Astrocyte (in vitro differentiated cells and primary cell): ENCODE measurements around the gene SRCIN1.

ENCODE experiments used
- EZH2 ChIP-seq: IDR thresholded peaks from 2 replicates; pipeline ENCODE4 v1.6.1; 2012; ENCODE audit warnings: mild to moderate bottlenecking, low read length, inconsistent platforms; ENCODE audit not compliant: insufficient read depth
- TF ChIP-seq, protein P1 (sequence below): IDR thresholded peaks from 2 replicates; pipeline ENCODE4 v1.5.1; 2011; ENCODE audit warnings: low read depth, mild to moderate bottlenecking, inconsistent platforms, low read length, moderate library complexity; ENCODE audit not compliant: insufficient read depth

DNA sequence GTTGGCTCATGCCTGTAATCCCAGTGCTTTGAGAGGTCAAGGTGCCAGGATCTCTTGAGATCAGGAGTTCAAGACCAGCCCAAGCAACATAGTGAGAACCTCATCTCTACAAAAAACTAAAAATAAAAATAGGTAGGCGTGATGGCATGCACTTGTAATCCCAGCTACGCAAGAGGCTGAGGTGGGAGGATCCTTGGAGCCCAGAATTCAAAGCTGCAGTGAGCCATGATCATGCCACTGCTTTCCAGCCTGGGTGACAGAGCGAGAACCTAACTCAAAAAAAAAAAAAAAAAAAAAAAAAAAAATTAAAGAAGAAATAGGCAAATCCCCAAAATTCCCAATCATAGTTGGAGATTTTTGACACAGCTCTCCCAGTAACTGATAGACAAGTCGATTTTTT, 32.2 kb upstream of the SRCIN1 start:
- no peak for TF ChIP-seq EZH2
- TF ChIP-seq, protein P1, sequence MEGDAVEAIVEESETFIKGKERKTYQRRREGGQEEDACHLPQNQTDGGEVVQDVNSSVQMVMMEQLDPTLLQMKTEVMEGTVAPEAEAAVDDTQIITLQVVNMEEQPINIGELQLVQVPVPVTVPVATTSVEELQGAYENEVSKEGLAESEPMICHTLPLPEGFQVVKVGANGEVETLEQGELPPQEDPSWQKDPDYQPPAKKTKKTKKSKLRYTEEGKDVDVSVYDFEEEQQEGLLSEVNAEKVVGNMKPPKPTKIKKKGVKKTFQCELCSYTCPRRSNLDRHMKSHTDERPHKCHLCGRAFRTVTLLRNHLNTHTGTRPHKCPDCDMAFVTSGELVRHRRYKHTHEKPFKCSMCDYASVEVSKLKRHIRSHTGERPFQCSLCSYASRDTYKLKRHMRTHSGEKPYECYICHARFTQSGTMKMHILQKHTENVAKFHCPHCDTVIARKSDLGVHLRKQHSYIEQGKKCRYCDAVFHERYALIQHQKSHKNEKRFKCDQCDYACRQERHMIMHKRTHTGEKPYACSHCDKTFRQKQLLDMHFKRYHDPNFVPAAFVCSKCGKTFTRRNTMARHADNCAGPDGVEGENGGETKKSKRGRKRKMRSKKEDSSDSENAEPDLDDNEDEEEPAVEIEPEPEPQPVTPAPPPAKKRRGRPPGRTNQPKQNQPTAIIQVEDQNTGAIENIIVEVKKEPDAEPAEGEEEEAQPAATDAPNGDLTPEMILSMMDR, result no peak
